Activated T-helper 1 cell treated with anti-CD3 and anti-CD28 coated beads, Interleukin-2, amount 50 U/mL, for 16 hours (primary cell): Measurements from ENCODE around the gene HOXD9.

Experiments used
- DNase-seq, 2 donors: peaks; one replicate each; pipeline ENCODE4 v3.0.0-alpha.2; 2020; ENCODE audit warnings: low read depth in 1 of 2, low spot score in 1 of 2

HOXD9 gene

DNA sequence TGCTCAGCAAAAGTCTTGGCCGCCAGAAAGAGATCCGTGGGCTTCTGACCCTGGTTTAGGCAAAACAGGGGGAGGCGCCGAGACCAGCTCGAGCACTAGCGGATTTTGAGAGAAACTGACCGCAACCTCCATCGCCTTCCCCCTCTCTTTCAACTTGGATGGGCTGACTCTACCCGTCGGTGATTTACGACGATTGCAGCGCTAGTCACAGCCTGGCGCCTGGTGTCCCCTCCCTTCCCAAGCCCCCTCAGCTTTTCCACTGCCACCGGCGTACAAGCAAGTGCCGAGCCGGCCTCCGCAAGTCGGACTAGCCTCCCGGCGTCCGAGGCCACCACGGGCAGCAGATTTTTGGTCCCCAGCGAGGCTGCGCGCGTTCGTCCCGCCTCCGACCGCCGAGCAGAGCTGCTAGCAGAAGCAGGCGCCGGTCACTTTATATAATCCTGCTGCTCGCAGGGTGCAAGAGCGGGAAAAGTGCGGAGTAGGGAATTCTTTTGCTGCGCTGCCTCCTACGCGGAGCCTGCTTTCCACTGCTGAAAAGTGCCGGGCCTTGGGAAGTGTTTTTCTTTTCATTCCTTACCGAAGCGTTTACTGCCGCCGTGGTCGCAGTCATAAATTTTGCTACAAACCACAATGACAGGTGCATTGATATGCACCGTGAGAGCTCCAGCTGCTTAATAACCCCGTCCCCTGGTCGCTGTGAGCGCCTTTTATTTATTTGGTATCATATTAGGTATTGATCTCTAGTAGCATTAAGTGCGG, 42.3 kb downstream of the HOXD9 start:
- DNase-seq, result no peak

DNA sequence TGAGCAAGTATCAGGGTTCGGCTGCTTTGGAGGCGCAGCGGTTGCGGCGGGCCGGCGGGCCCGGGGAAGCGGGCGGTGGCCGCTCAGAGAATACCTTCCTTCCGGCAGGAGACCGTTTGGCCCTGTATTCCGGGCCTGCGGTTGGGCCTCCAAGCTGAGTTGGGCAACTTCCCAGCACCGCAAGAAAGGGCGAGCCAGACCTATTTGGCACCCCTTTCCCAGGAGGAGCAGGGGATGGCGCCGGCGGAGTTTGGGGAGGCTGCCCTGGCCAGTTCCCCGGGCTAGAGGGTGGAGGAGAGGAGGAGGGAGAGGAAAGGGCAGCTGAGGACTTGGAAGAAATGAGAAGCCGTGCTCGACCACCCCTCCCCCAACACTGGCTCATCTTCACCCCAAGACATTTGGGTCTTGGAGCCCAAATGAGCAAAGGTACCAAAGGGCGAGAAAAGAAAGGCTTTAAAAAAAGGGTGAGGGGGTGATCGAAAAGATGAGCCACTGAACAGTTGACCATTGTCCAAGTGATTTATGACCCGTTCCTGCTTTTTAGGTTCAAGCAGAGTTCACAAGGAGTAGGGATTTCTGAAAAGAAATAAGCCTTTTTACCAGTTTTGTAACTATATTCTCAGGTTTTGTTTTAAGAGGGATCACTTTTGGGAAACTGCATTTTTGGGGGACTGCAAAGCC, 43.0 kb downstream of the HOXD9 start:
- DNase-seq, result no peak

- no peak for DNase-seq
Measured at GRCh38 chr2:176166272-176166671, 43.8 kb downstream of the HOXD9 start.

- DNase-seq, result no peak
Measured at GRCh38 chr2:176167398-176167797, 44.9 kb downstream of the HOXD9 start.

DNA sequence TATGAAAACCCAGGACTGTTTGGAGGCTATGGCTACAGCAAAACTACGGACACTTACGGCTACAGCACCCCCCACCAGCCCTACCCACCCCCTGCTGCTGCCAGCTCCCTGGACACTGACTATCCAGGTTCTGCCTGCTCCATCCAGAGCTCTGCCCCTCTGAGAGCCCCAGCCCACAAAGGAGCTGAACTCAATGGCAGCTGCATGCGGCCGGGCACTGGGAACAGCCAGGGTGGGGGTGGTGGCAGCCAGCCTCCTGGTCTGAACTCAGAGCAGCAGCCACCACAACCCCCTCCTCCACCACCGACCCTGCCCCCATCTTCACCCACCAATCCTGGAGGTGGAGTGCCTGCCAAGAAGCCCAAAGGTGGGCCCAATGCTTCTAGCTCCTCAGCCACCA, 46.7 kb downstream of the HOXD9 start:
- DNase-seq, result no peak

GRCh38 chr2:176169711-176170110, 47.2 kb downstream of the HOXD9 start:
- DNase-seq, result no peak

- no peak for DNase-seq
Measured at GRCh38 chr2:176170602-176171305, 48.2 kb downstream of the HOXD9 start.

DNA sequence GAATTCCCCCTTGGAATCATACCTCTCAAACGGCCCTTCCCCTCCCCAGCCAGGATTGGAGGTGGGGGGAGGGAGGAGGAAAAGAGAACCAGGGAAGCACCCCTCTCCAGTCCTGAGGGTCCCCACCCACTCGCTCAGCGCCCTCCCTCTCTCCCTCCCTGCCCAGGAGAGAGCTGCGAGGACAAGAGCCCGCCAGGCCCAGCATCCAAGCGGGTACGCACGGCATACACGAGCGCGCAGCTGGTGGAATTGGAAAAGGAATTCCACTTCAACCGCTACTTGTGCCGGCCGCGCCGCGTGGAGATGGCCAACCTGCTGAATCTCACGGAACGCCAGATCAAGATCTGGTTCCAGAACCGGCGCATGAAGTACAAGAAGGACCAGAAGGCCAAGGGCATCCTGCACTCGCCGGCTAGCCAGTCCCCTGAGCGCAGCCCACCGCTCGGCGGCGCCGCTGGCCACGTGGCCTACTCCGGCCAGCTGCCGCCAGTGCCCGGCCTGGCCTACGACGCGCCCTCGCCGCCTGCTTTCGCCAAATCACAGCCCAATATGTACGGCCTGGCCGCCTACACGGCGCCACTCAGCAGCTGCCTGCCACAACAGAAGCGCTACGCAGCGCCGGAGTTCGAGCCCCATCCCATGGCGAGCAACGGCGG, 49.0 kb downstream of the HOXD9 start:
- no peak for DNase-seq

GRCh38 chr2:176172007-176172894, 49.7 kb downstream of the HOXD9 start:
- DNase-seq, result no peak

GRCh38 chr2:176172895-176173566, 50.5 kb downstream of the HOXD9 start:
- no peak for DNase-seq

DNA sequence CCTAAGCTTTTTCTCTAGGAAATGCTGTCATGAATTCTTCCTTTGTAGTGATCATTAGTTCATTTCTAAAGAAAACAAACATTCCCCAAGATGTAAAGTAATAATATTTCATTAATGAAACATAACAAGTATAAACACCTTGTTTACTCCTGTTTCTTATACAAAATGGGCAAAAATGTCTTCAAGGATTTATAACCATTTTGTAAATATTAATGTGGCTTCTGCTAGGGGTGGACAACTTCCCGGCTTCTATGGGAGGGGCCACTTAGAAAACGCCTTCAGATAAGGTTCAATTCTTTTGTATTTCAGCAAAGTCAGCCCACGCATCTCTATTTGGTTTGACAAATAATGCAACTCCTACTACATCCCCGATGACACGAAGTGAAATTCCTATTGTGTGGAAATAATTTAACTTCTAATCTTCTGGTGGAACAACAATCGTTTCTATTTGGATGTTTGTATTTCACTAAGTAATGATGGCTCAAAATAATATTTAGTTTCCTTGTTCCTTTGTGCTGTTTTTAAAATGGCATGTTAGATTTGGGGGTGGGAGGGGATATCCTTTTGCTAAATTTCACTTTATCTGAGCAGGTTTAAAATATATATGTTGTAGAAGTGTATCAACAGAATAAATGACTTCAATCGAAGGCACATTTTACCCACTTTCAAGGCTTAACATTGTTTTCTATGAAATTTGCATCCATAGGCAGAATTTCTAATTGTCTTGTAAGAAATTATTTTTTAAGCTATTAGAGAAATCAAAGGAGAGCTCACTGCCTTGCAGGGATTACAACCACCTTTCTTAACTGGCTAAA, 51.3 kb downstream of the HOXD9 start:
- no peak for DNase-seq

DNA sequence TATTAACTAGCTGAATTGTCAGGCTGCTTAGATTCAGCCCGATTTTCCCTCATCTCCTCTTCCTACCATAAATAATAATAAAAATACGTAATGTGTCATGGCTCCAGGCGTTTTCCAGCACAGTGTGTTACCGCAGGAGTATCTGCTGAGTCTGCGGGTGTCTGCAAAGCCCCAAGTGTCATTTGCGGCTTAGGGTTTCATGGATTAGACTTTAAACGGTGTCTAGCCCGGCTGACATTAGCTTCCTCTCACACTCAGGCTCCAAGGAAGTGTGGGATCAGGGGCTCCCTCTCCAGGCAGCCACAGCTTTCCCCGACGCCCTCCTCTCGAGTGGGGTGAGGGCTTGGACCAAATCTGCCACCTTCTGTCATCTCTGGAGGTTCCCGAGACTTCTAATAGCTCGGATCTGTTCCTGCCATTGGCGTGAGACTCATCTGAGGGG, 51.9 kb downstream of the HOXD9 start:
- no peak for DNase-seq
